ENCODE data around the gene TRERF1. TPM values are rescaled to one million over a fixed set of nuclear protein-coding genes. Genes with fewer than 3 reads are reported as not detected.

The TRERF1 gene
- total RNA-seq, 1 donor from 2014 or later: 13.2 TPM

DNA sequence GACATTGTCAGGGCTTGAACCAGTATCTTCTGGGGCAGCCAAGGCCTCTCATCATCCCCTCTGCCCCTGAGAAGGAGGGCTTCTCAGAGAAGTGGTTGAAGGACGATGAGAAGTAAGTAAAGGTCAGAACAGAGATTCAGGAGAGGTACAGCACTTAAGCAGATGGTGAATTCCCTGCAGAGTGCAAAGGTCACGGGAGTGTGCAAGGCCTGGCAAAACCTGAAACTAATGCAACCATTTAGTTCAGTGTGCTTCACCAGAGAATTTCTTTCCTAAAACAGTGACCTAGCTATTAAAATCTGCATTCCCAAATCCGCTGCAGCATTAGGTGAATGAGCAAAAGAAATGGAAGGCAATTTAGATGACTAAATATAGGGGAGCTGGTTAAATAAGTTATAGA lies 58.4 kb downstream of the TRERF1 start:
- no peak for DNase-seq (ENCODE audit: extremely low spot score, unreplicated experiment)
- H3K4me3 Mint-ChIP-seq: no peak overlapping the region

DNA sequence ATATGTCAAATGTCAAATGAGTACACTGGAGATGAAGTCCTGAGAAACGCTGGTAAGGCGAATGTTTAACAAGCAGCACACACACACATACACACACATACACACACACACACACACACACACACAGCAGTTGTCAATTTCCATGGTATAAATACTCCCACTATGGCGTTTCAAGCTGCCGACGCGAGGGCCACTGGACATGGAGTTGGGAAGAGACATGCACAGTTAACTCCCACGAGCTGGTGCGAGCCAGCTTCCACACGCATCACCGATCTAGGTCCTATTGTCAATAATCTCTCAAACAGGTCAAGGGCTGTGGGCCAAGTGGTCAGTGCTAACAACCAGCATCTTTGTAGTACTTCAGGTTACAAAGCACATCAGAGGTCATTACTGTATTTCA lies 58.9 kb downstream of the TRERF1 start:
- no peaks in the 10 kb centered on the region for H3K27me3 Mint-ChIP-seq
- no peaks in the 10 kb centered on the region for H3K36me3 Mint-ChIP-seq
- no peak overlapping the region for H3K4me3 Mint-ChIP-seq
- no peak overlapping the region for H3K27ac Mint-ChIP-seq
- H3K9me3 Mint-ChIP-seq: no peaks in the 10 kb centered on the region
- H3K4me1 Mint-ChIP-seq (ENCODE audit: unreplicated experiment): peaks cover 15% of the 10 kb centered on the region
- no peak for DNase-seq (ENCODE audit: extremely low spot score, unreplicated experiment)
- TF ChIP-seq CTCF (conservative IDR thresholded peaks at IDR 0.05): no peak

More for the DNA sequence above, 58.4 kb downstream of the TRERF1 start:
- peaks cover 15% of the 10 kb centered on the region for H3K4me1 Mint-ChIP-seq (ENCODE audit: unreplicated experiment)
- H3K27ac Mint-ChIP-seq: no peak overlapping the region
- no peaks in the 10 kb centered on the region for H3K27me3 Mint-ChIP-seq
- no peaks in the 10 kb centered on the region for H3K36me3 Mint-ChIP-seq
- no peak for TF ChIP-seq CTCF (conservative IDR thresholded peaks at IDR 0.05)
- H3K9me3 Mint-ChIP-seq: no peaks in the 10 kb centered on the region

- TF ChIP-seq CTCF (conservative IDR thresholded peaks at IDR 0.05): no peak
- DNase-seq (ENCODE audit: extremely low spot score, unreplicated experiment): no peak
- no peaks in the 10 kb centered on the region for H3K27me3 Mint-ChIP-seq
- no peak overlapping the region for H3K4me3 Mint-ChIP-seq
- peaks cover 15% of the 10 kb centered on the region for H3K4me1 Mint-ChIP-seq (ENCODE audit: unreplicated experiment)
- no peaks in the 10 kb centered on the region for H3K9me3 Mint-ChIP-seq
- H3K27ac Mint-ChIP-seq: no peak overlapping the region
- H3K36me3 Mint-ChIP-seq: no peaks in the 10 kb centered on the region
Measured at GRCh38 chr6:42391441-42391840, 60.3 kb downstream of the TRERF1 start.

DNA sequence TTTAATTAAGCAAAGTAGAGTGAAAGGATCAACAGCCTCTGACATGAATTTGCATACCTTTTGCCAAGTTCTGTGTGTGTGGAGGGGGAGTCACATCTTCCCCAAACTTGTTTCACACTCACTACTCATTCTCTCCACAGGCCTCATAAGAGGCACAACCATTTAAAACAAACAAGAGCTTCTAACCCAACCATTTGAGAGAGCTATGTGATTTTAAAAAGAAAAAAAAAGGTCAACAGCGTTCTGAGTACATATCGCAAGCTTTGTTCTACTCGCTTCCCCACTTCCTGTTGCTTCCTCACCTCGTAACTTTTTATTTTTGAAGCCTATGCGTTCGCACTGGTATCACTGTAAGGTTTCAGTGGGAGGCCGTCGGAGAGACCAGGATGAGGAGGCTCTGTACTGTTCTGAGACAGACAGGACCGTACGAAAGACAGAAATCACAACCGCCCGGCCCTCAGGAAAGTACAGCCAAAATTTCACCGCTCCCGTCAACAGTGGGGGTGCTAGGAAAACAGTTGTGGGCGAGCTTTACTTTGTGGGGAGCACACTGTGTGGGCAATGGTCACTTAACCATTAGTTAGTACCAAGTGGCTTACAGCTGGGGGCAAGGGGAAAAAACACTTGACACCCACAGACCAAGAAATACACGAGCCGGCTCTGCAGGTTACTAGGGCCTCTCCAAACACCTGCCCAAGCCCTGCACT lies 61.3 kb downstream of the TRERF1 start:
- no peak for DNase-seq (ENCODE audit: extremely low spot score, unreplicated experiment)
- peaks cover 15% of the 10 kb centered on the region for H3K4me1 Mint-ChIP-seq (ENCODE audit: unreplicated experiment)
- H3K36me3 Mint-ChIP-seq: no peaks in the 10 kb centered on the region
- H3K9me3 Mint-ChIP-seq: no peaks in the 10 kb centered on the region
- no peak overlapping the region for H3K27ac Mint-ChIP-seq
- H3K4me3 Mint-ChIP-seq: no peak overlapping the region
- H3K27me3 Mint-ChIP-seq: no peaks in the 10 kb centered on the region
- TF ChIP-seq CTCF (conservative IDR thresholded peaks at IDR 0.05): no peak

- no peak for DNase-seq (ENCODE audit: extremely low spot score, unreplicated experiment)
- no peaks in the 10 kb centered on the region for H3K27me3 Mint-ChIP-seq
- no peak for TF ChIP-seq CTCF (conservative IDR thresholded peaks at IDR 0.05)
- H3K9me3 Mint-ChIP-seq: no peaks in the 10 kb centered on the region
- H3K27ac Mint-ChIP-seq: no peak overlapping the region
- H3K36me3 Mint-ChIP-seq: no peaks in the 10 kb centered on the region
- peaks cover 12% of the 10 kb centered on the region for H3K4me1 Mint-ChIP-seq (ENCODE audit: unreplicated experiment)
- H3K4me3 Mint-ChIP-seq: no peak overlapping the region
Measured at GRCh38 chr6:42389736-42390135, 62.0 kb downstream of the TRERF1 start.
